HPDE6-E6E7 (cell line): ENCODE results near the gene WDR1.

Source experiments
- DNase-seq: peaks from one replicate; pipeline ENCODE4 v3.0.0; 2011; ENCODE audit warnings: missing footprints; ENCODE audit errors: extremely low spot score

WDR1 gene

DNA sequence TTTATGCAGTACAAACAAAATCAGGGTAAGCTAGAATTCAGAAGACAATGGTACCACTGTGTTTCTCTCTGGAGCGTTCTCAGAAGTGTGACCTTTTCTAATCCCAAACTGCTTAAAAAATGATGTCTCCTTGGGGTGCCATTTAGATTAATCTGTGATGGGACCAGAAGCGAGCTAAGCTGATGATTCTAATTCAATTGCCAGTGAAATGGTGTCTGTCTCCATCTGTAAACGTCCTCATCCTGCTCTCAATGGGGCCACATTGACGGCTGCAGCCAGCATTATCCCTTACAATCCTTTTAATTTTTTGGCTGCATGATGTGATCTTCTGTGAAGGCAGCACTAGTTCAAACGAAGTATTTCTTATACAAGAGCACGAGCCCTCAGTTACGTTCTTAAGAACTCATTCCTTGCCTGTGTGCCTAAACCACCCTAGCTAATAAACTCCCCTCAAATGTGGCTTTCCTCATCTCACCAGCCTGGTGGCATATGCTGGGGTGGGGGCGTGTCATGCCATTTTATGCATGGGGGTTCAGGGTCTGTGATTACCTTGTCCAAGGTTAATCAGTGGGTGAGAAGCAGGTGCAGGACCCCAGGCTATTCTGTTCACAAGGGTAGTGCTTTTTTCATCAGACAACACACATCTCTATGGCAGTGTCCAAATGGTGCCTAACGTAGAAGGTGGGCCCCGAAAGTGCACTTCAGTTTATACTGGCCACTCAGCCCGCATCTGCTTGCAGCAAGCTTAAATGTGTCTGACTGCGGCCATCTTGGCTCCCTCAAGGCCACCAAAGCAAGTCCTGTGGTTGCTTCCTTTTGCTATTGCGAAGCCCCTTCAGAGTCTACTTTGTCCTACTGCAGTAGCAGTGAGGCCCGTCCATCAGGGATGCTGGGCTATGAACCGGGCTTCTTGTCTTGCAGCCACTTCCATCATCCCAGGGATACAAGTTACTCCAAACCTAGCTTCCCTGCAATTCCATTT, 49.6 kb downstream of the WDR1 start:
- no peak for DNase-seq

DNA sequence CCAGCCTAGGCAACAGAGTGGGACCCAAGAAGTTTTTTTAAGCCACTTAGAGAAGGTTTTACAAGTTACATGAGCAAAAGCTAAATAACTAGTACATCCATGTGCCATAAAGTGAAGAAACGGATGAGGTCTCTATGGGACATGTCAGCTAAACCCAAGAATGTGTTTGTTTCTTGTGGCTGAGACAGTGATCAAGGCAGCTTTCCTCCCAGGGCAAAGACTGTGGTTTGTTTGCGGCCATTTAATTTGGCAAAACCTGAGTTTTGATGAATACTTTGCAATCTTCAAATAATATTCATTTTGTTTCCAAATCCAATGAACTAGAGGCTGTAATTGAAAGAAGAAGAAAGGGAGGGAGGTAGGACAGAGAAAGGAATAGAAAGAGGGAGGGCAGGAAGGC, 50.4 kb downstream of the WDR1 start:
- no peak for DNase-seq

DNA sequence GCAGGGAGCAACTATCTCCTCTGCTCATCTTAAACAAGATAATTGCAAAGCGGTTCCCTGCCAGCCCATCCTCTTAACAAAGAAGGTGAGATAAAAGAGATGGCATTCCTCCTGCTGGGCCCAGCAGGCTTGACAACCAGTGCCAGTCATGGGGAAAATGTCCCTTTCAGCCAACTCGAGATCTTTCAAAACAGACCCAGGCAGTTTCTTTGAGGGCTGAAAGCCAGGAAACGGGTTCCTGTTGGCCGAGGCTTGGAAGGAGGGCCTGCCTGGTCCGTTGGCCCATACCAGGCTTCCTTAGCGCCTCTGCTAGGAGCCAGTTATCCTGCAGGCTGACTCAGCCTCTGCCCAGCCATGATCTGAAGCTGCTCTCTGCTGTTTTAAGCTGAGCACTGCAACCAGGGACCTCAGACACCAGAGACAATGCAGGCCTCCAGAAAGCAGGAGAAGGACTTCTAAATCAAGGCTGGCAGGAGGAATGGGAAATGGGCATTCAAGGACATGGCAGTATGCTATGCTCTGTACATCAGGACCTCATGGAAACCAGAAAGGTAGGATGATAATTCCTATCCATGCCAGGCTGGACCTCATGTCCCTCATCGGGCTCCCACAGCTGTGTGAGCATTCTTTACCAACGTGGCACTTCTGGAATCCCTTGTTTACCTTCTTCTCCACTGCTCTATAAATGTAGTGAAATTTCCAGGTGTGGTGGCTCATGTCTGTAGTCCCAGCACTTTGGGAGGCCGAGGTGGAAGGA, 52.9 kb downstream of the WDR1 start:
- DNase-seq = peak; percentile 74

DNA sequence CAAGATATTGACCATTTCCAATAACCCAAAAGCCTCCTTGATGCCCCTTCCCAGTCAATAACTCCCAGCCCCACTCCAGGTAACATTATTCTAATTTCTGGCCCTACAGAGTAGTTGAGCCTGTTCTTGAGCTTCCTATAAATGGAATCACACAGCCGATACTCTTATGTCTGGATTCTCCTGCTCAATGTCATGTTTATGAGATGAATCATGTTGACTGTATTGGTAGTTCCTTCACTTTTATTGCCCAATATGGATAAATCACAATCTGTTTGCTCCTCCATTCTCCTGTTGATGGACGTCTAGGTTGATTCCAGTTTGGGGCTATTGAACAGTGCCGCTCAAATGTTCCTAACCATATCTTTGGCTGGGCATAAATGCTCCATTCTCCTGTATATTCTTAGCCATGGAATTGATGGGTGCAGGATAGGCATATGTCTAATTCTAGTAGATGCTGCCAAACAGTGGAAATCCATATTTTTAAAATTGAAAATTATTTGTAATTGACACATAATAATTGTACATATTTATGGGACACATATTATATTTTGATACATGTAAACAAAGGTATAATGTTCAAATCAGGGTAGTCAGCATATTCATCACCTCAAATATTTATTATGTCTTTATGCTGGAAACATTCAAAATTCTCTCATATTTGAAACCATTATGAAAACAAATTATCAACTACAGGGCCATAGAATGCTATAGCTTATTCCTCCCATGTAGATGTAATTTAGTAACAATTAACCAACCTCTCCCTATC, 54.8 kb downstream of the WDR1 start:
- DNase-seq = peak; percentile 26

DNA sequence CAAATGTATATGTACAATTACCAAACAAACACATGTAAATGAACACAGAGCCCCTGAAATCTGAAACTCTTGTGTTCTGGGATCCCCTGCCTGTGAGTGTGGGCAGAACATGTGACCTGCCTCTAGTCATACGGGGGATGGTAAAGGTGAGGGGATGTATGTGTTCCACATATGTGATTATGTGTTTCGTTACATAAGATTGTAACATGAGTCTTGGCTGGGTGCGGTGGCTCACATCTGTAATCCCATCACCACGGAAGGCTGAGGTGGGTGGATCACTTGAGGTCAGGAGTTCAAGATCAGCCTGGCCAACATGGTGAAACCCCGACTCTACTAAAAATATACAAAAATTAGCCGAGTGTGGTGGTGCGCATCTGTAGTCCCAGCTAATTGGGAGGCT, 58.2 kb downstream of the WDR1 start:
- DNase-seq = no peak

DNA sequence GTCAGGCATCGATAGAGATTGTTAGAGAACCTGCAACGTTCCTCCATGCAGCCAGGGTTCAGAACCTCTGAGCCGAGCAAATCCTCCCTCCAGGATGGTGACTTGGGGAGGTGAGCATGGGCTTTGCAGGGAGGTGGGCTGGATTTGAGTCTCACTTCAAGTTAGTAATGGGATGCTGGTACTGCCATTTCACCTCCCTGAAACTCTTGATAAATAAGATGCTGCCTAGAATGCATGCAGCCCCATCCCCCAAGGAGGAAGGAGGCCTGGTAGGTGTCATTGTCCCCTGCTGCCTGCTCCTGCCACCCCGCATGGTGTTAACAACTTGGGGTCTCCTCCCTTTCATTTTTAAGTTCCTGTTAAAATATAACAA, 59.6 kb downstream of the WDR1 start:
- no peak for DNase-seq

DNA sequence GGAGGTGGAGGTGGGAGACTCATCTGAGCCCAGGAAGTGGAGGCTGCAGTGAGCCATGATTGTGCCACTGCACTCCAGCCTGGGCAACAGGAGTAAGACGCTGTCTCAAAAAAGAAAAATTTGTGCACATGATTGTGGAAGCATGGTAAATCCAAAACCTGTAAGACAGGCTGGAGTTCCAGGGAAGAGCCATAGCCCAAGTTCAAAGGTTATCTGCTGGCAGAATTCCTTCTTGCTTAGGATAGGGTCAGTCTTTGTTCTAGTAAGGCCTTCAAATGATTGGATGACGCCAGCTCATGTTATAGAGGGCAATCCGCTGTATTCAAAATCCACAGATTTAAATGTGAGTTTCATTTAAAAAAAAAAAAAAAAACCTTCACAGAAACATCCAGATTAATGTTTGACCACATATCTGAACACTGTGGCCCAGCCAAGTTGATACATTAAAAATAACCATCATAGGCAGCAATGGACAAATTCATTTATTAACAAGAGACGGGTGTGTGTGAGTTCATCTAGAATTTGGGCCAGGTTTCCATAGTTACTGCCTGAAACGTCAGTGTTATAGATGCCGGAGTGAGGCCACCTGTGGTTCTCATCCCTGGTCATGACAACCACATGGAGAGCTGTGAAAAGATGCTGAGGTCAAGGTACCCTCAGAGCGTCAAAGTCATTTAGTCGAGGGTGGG, 60.1 kb downstream of the WDR1 start:
- no peak for DNase-seq

DNA sequence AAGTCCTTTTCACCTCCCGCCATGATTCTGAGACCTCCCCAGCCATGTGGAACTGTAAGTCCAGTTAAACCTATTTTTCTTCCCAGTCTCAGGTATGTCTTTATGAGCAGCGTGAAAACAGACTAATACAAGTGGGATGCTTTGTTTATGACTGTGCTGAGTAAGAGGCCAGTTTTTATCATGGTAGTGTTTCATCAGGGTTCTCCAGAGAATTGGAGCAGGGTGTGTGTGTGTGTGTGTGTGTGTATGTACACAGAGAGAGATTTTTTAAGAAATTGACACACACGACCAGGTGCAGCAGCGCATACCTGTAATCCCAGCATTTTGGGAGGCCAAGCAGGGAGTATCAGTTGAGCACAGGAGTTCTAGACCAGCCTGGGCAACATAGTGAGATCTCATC, 60.7 kb downstream of the WDR1 start:
- no peak for DNase-seq

DNA sequence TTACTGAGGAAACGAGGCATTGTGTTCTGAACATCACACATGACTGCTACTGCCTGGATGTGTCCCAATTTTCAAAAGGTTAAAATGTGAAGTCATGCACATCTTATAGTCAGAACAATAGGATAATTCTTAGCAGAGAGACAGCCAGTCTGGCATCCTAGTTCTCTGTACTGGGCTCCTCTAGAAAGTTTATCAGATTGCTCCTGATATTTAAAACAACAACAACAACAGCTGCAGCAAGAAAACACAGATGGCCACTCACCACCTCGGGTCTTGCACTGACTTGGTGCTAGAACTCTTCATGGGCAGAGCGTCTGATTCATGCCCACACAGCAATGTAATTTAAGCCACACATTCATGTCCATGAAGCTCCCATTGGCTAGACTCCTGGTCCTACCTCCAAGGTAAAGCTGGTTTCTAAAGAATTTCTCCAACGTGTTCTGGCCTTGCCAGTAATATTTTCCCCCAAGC, 62.0 kb downstream of the WDR1 start:
- DNase-seq = no peak

DNA sequence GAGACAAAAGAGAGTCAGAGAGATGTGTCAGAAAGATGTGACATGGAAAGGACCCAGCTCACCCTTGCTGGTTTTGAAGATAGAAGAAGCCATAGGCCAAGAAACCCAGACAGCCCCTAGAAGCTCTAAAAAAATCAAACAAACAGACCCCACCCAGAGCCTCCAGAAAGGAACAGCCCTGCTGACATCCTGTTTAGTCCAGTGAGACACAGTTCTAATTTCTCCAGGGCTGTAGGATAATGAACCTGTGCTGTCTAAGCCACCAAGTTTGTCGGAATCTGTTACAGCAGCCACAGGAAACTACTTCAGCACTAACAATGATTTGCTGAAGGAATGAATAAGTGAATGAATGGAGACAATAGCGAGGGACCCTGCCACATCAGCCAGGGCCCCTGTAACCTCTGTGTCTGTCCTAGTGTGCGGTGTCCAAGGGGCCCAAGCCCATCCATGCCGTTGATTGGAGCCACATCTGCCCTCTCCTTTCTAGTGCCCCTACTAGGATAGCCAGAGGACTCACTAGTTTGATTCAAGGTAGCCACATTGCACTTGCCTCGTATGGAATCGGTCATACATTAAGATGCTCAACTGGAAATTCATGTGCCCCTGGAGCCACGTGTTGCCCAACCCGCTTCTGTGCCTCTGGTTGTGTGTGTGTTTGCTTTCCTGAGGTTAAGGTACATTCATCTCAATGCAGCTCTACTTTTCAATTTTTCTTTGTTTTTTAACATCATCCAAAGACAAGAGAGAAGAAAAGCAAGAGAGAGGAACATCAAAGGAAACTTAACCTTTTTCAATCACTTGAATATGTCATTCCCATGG, 62.8 kb downstream of the WDR1 start:
- DNase-seq = no peak

DNA sequence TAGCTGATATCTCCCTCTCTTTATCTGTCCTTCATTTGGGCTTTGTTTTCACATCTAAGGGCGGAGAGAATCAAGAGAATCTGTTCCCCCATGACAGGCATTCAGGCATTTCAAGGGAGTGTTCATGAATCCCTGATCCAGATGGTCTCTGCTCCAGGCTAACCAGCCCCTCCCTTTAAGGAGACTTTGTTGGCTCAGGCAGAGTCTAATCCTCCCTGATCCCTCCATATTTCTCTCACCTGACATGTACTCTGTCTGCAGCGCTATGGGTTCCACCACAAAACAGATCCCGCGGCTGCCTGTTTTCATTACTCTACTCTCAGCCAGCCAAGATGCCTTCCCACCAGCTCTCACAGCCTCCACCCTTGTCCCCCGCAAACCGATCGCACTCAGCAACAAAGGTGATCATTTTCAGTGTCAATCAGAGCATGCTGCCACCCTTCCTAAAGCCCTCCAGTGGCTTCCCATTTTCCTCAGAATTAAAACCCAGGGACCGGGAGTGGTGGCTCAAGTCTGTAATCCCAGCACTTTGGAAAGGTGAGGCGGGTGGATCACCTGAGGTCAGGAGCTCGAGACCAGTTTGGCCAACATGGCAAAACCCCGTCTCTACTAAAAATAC, 65.0 kb downstream of the WDR1 start:
- DNase-seq = no peak

DNA sequence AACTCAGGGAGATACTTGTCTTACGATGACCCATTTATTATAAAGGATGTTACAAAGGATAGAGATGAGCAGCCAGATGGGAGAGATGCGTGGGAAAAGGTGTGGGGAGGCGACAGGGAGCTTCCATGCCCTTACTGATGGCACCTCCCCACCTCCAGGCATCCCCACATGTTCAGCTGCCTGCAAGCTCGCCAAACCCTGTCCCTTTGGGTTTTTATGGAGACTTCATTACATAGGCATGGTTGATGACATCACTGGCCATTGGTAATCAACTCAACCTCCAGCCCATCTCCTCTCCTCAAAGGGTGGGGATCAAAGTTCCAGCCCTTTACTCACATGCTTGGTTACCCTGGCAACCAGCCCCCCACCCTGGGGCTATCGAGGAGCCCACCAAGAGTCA, 65.9 kb downstream of the WDR1 start:
- DNase-seq = no peak

DNA sequence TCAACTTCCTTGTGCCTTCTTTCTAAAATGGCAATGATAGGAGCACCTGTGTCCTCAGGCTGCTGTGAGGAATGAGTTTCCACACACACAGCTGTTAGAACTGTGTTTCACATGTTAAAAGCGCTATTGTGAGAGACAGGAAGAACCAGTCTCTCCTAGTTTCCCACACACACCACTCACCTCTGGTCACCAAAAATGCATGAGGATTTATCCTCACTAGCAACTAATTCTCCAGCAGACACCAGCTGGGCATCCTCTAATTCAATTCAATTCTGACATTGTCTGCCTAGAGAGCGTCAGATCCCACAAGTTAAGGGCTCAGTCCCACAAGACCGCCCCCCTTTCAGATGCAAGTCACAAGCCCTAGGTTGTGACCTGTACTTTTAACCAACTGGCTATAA, 66.3 kb downstream of the WDR1 start:
- DNase-seq = no peak

DNA sequence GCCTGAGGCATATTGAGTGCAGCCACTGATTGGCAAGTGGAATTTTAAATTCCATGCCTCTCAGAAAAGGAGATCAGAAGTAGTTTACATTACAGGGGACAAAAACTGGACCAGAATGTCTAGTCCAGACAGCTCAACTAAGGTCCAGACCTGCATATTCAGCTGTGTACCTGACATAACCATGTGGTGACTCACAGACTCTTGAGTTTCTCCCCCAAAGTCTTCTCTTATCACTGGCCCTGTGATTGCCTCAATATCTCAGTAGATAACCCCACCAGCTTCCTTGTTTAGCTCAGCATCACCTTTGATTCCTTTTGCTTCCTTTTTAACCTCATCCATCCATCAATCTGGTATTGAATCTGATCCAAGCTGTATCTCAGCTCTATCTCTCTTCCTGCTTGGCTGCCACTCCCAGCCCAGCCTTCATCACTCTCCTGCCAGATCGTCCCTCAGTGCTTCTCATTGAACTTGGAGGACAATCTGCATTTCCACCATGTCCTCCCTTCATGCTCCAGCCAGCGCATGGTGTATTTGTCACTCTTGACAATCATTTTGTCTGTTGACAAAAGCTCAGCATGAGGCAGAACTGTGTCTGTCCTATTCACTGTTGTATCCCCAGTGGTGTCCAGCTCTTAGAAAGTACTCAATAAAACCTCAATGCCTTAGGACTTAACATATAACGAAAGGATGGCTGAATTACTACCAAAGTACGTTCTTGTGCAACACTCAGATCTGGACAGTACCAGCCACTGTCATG, 67.5 kb downstream of the WDR1 start:
- DNase-seq = no peak

DNA sequence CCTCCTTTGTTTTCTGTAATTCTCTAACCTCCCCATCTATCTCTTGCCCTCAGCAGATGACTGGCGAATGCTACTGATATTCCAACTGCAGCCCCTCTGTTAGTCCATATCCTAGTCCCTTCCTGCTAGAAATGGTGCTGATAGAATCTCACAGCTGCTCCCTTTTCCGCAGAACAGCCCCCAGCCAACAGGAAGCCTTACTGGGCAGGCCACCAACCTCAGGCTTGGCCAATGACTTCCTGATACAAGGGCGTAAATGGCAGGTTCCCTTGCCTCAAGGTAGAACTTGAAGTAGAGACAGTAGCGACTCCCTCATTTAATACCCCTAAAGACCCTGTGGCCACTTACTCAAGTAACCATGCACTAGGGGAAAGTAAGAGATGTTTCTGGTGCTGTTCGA, 68.6 kb downstream of the WDR1 start:
- DNase-seq = no peak

DNA sequence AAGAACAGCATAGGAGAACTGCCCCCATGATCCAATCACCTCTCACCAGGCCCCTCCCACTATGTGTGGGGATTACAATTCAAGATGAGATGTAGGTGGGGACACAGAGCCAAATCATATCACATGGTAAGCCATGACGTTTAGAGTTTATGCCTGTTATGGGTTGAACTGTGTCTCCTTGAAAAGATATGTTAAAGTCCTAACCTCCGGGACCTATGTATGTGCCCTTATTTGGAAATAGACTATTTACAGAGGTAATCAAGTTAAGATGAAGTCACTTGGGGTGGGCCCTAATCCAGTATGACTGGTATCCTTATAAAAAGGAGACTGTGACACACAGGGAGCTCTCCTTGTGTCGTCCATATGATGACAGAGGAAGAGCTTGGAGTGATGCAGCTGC, 70.1 kb downstream of the WDR1 start:
- no peak for DNase-seq

DNA sequence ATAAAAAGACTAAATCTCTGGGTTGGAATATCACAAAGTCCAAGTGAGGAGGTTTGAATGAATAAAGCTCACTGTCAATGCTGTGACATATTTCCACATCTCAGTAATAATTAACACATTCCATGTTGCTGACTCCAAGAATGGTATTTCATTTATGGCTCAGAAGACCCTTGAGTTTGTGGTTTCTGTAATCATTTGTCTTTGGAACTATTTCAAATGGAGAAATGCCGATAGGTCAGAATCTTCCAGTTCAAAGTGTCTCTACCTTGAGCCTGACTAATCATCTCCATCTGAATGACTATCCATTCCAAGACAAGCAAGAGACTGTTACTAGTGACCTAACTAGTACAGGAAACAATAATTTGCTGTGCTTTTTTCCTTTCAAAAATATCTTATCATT, 71.1 kb downstream of the WDR1 start:
- no peak for DNase-seq

DNA sequence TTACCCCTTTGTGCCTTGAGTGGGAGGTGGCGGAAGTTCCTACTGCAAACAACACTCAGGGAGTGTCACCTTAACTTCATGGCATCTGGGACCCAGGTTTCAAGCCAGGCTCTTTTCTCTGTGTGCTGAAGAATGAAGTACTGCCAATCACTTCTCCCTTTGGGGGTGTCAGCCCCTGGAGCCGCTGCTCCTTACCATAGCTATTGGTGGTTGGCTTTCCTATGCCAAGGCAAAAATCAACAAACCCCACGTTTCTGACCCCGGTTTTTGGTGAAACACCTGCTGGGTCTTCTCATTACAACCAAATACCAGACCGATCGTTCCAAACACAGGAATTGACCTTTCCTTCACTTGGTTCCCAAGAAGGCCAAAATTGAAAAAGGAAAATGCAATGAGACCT, 75.6 kb downstream of the WDR1 start:
- no peak for DNase-seq

DNA sequence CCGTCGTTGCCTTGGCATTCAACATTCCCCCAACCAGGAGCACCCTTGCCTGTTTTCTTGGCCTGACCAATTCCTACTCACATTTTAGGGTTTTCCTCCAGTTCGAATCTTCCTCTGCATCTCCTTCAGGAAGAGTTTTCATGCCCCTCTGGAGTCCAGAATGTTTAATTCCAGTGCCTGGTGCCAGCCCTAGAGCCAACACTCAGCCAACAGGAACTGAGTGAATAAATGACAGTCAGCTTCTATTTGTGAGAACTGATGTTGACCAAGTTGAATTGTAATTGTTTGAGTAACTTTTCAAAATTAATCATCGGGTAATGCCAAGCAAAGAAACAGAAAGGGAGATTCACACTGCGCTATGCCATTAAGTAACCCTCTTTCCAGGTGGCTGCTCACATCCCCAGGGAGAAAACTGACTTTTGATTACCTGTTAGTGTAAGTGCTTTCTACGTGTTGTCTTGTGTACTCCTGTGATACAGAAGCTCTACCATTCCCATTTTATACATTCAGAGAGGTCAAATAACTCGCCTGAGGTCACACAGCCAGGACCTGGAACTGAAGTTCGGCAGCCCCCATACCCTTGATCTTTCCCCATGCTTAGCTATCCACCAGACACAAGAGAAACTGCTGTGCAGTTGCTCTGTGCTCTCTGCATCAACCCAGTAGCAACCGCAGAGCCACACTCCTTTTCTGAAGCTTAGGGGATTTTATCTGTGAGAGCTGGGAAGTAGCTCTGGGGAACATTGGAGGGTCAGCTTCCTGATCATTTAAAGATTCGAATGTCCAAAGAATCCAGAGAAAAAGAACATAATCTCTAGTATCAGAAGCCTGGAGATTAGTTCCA, 76.3 kb downstream of the WDR1 start:
- no peak for DNase-seq
